Amniotic epithelial cell (primary cell): Measurements from ENCODE around the gene C17orf58.
"Not testable (repeated sequence)": the region's sequence is repeated elsewhere in the genome, so short reads cannot be mapped to it uniquely, and the experiment has no call there.

Source experiments
- DNase-seq: peaks from one replicate; pipeline ENCODE4 v3.0.0-alpha.2; 2010; ENCODE audit warnings: low read depth

Gene C17orf58

GRCh38 chr17:67996301-67997171, at the start of gene C17orf58:
Gene C17orf58 (minus strand): TSS chr17:67996469. CDS start chr17:67996198, 271 bp downstream.
- DNase-seq = peak; percentile 85

- DNase-seq = peak; percentile 34
Measured at GRCh38 chr17:68036304-68037147, 40.3 kb upstream of the C17orf58 start.

GRCh38 chr17:68035523-68036303, 39.4 kb upstream of the C17orf58 start, which contains the start of gene KPNA2:
Gene KPNA2 (plus strand): TSS chr17:68035735. CDS start chr17:68037133, 1,398 bp downstream.
- DNase-seq = peak; percentile 97

GRCh38 chr17:68035131-68035522, 38.9 kb upstream of the C17orf58 start:
- DNase-seq = no peak

GRCh38 chr17:68034452-68034776, 38.1 kb upstream of the C17orf58 start:
- no peak for DNase-seq

- peak; percentile 93 for DNase-seq
Measured at GRCh38 chr17:68033636-68034451, 37.6 kb upstream of the C17orf58 start.

GRCh38 chr17:68029512-68030215, 33.4 kb upstream of the C17orf58 start:
- DNase-seq = no peak

- DNase-seq = not testable (repeated sequence)
Measured at GRCh38 chr17:68022547-68022946, 26.3 kb upstream of the C17orf58 start.

- DNase-seq = no peak
Measured at GRCh38 chr17:68021963-68022362, 25.7 kb upstream of the C17orf58 start.

GRCh38 chr17:68020791-68021190, 24.5 kb upstream of the C17orf58 start:
- not testable (repeated sequence) for DNase-seq

GRCh38 chr17:68020409-68020756, 24.1 kb upstream of the C17orf58 start:
- no peak for DNase-seq

- peak; percentile 91 for DNase-seq
Measured at GRCh38 chr17:68019675-68020408, 23.6 kb upstream of the C17orf58 start.

- DNase-seq = no peak
Measured at GRCh38 chr17:68019336-68019674, 23.0 kb upstream of the C17orf58 start.

GRCh38 chr17:68018493-68018892, 22.2 kb upstream of the C17orf58 start:
- DNase-seq = not testable (repeated sequence)

GRCh38 chr17:68016838-68017237, 20.6 kb upstream of the C17orf58 start:
- no peak for DNase-seq

- no peak for DNase-seq
Measured at GRCh38 chr17:68015081-68015723, 18.9 kb upstream of the C17orf58 start.

GRCh38 chr17:68013385-68013784, 17.1 kb upstream of the C17orf58 start:
- DNase-seq = no peak

GRCh38 chr17:68011199-68011665, 15.0 kb upstream of the C17orf58 start:
- DNase-seq = peak; percentile 15

GRCh38 chr17:68006797-68007196, 10.5 kb upstream of the C17orf58 start:
- peak; percentile 68 for DNase-seq
